ENCODE results near the gene EIF1. TPM values are rescaled to one million over a fixed set of nuclear protein-coding genes. Genes with fewer than 3 reads are reported as not detected.
"Not testable (repeated sequence)": the region's sequence is repeated elsewhere in the genome, so short reads cannot be mapped to it uniquely, and the experiment has no call there.

The EIF1 gene
- total RNA-seq, 1 experiment from 2014 or later = 85.4 TPM

GRCh38 chr17:41678907-41679739, 9.6 kb upstream of the EIF1 start:
- peak; percentile 88 for DNase-seq (ENCODE audit: low read depth)

GRCh38 chr17:41679740-41680425, 8.8 kb upstream of the EIF1 start:
- DNase-seq (ENCODE audit: low read depth) = no peak

GRCh38 chr17:41680426-41681040, 8.2 kb upstream of the EIF1 start:
- no peak for DNase-seq (ENCODE audit: low read depth)

GRCh38 chr17:41681776-41682175, 6.9 kb upstream of the EIF1 start:
- no peak for DNase-seq (ENCODE audit: low read depth)

GRCh38 chr17:41682631-41683030, 6.1 kb upstream of the EIF1 start:
- no peak for DNase-seq (ENCODE audit: low read depth)

GRCh38 chr17:41683441-41684007, 5.2 kb upstream of the EIF1 start:
- no peak for DNase-seq (ENCODE audit: low read depth)

GRCh38 chr17:41684035-41684434, 4.7 kb upstream of the EIF1 start:
- DNase-seq (ENCODE audit: low read depth) = no peak

GRCh38 chr17:41685753-41686152, 2.9 kb upstream of the EIF1 start:
- not testable (repeated sequence) for DNase-seq (ENCODE audit: low read depth)

GRCh38 chr17:41686281-41686680, 2.4 kb upstream of the EIF1 start:
- DNase-seq (ENCODE audit: low read depth) = no peak

- peak; percentile 67 for DNase-seq (ENCODE audit: low read depth)
These were observed 651 bp upstream of the EIF1 start for GRCh38 chr17:41687828-41688640.

GRCh38 chr17:41689497-41690299, 1.0 kb downstream of the EIF1 start:
- DNase-seq (ENCODE audit: low read depth) = peak; percentile 44

GRCh38 chr17:41690497-41690896, 1.8 kb downstream of the EIF1 start:
- DNase-seq (ENCODE audit: low read depth) = no peak

GRCh38 chr17:41691031-41691777, 2.5 kb downstream of the EIF1 start:
- DNase-seq (ENCODE audit: low read depth) = no peak

- DNase-seq (ENCODE audit: low read depth) = no peak
These were observed 4.2 kb downstream of the EIF1 start for GRCh38 chr17:41692722-41693521.

GRCh38 chr17:41695134-41695661, 6.5 kb downstream of the EIF1 start:
- no peak for DNase-seq (ENCODE audit: low read depth)

GRCh38 chr17:41695954-41696757, 7.5 kb downstream of the EIF1 start:
- DNase-seq (ENCODE audit: low read depth) = peak; percentile 81

- DNase-seq (ENCODE audit: low read depth) = no peak
These were observed 8.7 kb downstream of the EIF1 start for GRCh38 chr17:41697122-41697962.
